HG03460 (cell line): ENCODE measurements around the gene PRAC2.

Experiments
- ATAC-seq: cut with Tn5 transposase; IDR thresholded peaks from one replicate; pipeline ENCODE4 v1.9.1; 2021; ENCODE audit not compliant: unreplicated experiment

Gene PRAC2

DNA sequence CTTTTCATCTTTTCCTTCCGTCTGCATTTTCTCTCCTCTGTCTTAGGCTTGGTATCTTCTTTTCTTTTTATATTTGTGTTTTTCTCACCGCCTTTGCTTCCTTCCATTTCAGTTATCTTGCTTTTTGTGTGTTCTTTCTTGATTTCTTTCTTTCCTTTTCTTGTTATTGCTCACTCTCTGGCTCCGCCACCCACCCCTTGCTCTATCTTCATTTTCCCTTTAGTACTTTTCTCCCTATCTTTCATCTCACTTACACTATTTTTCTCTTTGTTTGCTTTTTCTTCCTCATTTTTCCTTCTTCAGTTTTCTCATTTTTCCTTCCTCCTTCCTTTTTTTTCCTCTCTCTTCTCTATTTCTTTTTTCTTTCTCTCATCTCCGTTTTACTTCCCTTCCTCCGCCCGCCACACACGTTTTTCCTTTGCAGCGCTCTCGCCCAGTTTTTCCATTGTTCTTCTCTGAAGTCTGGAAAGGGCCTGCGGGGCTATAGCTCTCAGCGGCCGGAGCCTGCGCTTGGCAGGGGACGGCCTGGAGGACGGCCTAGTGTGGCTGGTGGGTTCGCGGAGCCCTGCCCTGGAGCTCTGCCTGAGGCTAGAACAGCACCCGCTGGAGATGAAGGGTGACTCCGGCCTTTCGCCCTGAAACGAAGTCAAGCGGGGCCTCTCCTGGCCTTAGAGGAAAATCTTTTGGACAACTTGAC, 10.8 kb downstream of the PRAC2 start:
- ATAC-seq: no peak

DNA sequence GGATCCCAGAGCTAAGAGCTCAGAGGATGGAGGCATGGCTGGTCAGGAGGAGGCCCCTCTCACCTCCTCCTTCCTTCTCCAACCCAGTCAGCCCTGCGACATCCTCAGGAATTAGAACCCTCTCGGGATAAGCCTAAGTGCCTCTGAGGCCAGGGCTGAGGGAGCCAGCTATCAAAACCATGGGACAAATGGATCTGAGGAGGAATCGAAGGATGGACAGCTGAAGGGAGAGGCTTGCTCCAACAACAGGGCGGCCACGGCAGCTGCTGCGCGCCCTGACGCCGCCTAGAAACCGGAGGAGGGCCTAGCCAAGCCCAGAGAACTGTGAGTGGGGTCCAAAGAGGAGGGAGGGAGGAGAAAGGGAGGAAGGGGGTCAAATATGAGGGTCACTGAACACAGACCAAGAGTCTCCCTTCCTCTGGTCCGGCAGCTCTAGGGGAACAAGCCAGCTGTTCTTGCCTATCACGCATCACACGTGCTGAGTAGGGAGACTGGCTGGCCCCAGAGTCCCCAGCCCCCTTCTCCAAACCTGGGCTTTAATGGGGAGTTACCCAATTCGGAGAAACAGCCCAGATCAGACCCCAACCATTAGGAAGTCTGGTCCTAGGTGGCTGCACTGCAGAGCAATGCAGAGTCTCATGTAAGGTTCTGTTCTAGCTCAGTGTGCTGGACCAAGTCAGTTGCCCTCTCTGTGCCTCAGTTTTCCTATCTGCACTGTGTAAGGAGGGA, 11.5 kb downstream of the PRAC2 start:
- ATAC-seq: no peak

DNA sequence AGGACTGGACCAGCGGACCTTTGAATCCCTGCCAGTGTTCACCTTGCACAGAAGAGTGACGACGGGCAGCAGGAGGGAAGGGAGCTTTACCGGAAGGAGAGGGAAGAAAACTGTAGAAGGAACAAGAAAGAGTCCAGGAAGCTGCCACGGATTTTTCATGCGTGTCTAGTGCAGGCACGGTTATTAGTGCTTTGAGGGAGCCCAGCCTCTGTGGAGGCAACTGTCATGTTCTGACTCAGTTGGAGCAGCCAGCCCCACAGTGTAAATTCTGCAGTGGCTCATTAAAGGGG, 12.0 kb downstream of the PRAC2 start:
- ATAC-seq: no peak

DNA sequence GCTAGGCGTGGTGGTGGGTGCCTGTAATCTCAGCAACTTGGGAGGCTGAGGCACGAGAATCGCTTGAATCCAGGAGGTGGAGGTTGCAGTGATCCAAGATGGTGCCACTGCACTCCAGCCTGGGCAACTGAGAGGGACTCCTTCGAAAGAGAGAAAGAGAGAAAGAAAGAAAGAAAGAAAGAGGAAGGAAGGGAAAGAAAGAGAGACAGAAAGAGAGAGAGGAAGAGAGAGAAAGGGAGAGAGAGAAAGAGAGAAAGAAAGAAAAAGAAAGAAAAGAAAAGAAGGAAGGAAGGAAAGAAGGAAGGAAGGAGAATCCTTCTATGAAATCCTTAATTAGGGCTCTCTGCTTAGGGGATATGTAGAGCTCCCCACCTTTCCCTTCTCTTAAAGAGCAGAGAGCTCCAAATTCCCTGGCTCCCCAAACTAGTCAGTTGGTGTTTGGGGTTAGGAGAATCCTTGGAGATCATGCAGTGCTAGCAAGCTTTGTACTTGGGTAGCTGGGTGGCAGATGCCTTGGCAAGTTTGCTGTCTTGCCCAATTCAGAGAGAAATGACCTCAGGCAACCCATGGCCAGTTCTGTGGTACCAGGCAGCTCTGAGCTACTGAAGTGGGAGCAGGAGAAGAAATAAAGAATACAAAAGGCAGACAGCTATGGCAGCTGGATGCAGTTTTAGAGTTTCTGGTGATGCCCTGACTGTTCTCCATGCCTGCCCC, 14.5 kb downstream of the PRAC2 start:
- no peak for ATAC-seq

DNA sequence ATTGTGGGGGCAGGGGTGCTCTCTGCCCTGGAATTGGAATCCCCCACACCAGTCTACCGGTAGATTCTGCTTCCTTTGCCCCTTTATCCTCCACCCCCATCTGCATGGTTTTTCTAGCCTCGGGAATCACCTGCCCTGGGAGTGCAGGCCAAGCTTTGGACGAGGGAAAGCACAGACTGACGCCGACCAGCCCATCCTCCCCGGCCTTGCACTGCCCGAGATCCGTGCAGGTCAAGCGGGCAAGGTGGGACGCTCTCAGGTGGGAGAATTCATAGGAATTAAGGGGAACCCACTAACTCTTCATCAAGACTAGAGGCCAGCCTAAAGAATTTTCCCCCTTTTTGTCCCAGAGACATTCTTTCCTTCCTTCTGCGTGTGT, 15.4 kb downstream of the PRAC2 start:
- no peak for ATAC-seq

DNA sequence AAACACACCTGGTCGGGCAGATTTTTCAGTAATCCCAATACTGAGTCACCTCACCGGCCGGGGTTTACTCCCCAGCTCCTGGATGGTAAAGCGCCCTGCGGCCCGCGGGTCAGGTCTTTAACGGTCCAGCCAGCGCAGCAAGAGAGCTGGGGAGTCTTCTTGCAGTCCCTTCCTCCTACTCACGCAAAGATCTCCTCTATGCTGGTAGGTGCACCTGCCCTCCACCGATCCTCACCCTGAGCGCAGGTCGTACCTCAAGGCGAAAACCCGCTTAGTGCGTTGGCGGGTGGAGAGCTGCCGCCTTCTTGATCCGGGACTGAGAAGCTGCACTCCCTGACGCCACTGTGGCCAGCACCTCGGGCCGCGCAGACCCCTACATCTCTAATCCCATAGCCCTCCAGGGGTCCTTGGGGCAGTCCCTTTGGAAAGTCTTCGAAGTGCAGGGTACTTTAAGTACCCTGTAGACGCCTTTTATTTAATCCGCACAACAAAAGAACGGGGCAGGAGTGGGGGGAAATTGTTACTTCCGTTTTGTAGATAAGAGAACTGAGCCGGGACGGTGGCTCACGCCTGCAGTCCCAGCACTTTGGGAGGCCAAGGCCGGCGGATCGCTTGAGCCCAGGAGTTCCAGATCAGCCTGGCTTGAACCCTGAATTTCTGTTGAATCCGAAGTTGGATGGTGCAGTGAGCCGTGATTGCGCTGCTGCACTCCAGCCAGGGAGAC, 16.0 kb downstream of the PRAC2 start:
- no peak for ATAC-seq

DNA sequence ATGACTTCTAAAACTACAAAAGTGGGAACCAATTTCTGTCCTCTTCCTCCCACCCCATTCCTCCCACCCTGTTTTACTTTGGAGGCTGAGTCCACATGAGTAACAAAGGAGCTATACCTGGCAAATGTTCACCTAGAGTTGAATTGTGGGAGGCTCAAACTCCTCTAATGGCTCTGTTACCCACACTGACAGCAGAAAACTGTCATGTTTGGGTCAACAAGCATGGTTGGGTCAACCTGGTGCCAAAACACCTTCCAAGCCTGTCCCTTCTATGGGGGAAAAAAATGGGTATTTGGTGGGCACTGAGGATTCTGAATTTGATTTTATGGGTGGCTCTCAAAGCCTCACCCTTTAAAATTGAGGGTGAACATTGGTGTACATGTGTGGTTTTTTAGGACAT, 17.6 kb downstream of the PRAC2 start:
- ATAC-seq: no peak

DNA sequence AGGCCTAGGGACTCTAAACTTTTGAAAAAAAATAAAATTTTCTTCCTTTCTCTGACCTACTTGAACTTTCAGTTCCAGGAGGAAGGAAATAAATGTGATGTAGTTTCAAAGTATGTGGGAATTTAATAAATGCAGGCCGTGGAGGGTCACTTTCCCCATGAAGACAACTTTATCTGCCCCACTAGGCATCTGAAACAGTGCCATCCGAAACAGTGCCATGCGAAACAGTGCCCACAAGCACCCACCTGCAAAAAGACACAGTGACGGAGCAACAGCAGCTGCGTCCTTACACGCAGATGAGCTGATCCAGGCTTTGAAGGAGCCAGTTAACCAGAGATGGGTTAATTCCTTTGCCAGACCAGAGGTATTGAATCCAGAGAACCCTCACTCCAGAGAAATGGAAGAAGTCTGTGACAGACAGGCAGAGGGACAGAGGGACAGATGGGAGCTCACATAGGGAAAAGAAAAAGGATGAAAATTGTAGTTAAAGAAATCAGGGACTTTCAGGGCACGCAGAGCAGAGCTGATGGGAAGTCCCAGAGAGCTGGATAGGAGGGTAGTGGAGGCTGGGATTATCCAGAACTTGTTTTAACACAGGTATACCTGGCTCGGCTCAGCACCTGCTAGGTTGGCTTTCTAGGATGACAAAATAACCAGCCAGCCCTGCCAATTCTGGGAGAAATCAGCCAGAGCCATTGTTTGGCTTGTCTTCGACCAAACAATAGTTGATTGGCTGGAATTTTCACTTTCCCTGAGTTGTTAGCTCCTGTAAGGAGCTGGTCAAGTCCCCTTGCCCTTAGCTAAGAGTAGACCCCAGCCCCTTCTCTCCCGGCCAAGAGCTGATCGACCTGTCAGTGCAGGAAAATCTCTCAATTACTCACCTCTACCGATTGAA, 22.6 kb downstream of the PRAC2 start:
- no peak for ATAC-seq

DNA sequence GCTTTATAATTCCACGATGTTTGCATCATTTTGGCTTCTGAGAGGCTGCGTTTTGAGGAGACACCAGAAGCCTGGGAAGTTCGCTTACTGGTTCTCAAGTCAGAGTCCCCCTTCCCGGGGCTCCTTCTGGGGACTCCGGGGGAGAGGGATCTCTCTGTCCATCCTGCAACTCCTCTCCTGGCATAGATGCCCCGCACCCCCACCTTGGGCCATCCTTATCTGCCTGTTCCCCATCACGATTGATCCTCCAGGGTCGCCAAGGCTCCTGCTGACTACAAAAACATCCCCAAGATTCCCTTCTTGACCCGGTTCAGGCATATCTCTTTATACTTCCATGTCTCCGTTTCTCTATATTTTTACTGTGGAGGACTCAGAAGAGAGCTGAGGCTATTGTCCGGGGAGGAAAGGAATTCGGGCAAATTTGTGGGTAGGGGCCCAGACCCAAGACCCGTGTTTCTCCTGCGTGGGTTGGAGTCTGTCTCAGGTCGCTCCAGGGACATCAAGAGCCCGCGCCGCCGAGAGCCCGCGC, 24.0 kb downstream of the PRAC2 start:
- ATAC-seq: no peak

DNA sequence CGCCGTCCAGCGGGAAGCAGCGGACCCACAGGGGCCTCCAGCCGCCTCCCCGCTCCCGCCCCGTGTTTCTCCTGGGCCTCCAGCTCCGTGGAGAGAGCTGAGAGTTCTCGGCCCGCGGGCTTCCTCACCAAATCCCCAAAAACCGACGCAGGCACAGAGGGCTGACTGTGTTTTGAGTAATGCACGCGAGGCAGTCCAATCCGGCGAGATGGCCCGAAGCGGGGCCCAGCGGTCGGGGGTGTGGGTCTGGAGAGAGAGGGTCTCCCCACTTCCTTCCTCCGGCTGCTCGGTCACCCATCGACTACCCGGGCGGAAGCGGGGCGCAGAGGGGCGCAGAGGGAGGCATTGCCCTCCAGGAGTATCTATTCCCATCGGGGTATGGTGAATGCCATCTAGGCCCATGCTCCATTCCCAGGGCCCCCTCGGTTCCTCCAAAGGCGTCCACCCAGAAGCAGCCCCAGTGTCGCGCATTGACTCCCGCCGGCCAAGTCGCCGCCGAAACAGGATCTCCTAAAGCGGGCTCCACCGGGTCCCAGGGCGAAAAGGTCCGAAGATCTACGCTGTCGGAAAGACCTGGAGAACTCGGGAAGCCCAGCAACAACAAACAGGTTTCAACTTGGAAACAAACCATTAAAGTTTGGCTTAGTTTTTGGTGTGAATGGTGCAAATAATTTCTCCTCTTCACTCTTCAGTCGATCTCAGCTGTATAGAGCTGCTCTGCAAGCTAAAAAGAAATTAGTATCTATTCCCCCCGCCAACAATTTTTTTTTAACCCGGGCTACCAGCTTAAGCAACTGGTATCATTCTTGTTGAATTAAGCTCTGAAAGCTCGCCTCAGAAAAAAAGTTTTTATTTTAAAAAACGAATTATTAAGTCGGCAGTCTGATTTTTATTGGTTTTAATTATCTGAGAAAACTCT, 24.7 kb downstream of the PRAC2 start:
- ATAC-seq: no peak

DNA sequence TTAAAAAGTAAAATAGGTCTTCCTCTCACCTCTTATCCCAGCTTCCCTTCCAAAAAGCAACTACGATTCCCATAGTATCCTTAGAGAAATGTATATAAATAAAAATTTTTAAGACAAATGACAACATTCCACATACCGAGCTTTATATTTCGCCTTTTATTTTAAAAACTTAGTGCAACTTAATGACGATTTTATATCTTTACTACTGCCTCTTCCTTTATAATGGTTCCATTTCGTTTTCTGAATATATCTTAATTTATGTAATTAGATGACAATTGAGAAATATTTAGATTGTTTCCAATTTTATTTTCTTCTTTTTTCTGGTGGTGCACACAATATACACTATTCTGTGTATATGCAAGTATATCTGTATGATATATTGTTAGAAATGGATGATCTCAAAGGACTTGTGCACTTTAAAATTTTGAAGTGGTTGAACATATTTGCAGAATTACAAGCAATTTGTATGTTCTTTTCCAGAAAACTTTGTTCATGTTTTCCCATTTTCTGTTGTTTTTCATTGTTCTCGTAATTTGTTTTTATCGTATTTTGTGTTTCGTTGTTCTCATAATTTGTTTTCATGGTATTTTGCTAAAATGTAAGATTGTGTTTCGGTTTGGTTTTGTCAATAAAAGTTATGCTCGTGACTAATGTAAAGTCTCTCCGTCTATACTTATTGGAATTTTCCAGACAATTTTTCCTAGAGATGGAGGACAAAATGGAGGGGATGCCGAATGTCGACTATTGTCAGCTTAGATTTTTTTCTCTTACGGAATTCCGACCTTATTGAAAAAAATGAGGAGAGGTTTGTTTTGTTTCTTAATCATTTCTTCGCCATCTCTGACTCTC, 26.0 kb downstream of the PRAC2 start:
- ATAC-seq: no peak

DNA sequence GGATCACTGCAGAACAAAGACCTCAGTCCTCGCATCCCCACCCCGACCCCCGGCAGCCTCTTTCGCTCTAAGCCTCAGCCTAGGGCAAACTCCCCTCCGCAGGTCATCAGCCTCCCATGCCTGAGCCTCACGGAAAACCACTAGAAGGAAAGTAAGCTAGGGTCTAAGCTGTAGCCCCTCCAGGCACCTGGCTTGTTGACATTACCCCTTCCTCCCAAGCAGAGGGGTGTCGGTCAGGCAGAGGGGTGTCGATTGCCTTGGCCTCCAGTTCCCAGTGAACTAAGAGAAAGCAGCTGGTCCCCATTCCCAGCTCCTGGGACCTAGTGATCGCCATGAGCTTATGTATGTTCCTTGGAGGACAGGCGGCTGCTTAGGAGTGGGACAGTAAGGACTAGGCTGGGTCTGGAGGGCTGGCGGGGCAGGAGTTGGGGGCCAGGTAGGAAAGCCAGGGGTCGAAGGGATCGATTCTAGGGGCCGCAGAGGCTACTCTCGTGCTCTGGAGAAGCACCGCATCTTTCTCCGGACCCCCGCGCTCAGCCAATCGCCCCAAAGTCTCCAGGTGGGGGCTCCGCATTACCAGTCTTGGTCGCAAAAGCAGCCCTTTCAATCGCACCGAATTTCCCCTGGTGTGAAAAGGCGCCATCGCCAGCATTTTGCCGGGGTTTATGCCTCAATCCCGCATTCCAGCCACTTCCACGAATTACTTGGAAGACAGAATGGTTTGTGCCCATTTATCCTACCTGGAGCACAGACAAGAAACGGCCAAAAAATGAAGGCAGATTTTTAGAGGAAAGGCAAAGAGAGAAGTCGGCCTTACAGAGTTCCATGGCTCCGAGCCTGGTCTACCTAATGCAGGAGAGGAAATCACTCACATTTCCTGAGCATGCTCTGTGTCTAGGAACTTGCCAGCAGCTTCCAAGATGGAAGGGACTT, 26.9 kb downstream of the PRAC2 start:
- ATAC-seq: no peak

DNA sequence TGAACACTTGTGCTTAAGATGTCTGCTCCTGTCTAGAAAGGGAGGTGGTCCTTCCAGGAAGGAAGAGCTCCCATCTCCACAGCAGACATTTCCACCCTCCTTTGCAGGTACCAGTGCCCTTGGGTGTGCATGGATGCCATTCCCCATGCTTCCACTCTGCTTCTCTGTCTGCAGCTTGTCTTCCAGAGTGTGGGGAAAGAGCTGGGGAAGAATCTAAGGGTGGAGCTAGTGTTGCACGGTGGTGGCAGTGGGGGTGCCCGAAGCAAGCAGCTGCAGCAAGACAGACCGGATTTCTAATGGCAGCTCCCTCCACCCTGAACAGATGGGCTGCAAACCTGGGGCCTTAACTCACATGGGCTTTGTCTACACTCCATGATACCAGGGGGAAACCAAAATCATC, 28.2 kb downstream of the PRAC2 start:
- no peak for ATAC-seq

DNA sequence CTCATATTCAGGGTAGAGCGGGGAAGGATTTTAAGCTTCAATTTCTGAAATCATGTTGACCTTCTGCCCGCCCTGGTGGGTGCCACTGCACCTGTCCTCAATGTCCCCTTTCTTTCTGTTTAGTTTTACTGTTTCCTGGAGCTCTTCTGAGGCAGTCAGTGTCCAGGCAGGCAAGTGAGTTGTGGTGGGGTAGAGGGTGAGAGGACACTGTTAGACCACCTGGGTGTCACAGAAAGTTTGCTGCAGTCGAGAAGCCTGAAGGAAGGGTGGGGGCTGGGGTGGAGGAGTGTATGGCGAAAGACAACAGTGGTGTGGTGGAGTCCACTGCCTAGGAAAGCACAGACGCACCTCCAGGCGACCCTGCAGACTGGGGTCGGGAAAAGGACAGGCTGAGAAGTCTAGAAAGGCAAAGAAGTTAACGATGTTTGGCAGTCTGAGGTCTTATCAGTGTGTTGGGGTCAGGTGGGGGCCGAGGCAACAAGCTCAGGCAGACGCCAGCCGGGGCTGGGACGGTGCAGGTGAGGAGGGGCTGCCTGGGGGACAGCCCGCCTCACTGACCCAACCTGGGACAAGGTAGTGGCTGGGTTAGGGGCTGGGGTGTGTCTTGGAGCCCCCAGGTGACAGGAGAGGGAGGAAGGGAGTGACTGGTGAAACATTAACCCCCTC, 28.9 kb downstream of the PRAC2 start:
- ATAC-seq: no peak

DNA sequence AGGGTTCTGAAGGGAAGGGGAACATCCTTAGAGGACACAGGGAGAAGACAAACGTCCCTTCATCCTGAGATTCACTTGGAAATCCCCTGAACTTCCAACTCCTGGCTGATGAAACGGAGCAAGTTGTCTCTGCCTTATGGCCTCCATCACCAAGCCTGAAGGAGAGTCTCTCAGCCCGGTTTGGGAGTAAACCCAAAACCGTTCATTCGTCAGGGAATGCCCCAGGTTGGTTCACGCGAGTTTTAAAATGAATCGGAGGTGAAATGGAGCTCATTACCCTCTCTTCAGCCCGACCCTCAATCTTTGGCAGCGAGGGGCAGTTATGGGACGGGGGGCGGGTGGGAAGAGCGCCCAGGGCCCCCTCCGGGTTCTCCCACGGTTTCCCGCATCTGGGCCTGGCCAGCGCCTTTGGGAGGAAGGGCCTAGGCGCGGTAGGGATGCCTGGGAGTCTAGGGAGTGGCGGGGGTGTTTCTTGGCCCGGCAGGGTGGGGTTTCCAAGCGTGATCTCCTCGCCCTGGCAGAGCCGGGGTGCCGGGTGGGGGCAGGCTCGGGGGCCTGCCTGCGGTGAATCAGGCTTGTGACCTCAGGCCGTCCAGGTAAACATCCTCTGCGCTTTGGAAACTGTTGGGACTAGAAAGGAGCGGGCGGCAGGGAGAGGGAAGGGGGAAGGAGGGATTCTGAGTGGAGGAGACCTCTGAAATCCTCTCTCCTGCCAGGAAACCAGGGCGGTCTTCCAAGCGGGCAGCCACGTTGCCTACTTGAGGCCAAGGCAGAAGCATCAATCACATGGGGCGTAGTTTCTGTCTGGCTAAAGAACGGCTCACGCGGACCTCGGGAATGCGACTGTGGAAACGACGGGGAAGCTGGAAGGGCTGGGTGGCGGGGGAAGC, 29.7 kb downstream of the PRAC2 start:
- ATAC-seq: no peak
